HG02884 (cell line): Measurements from ENCODE around the gene ENTREP3.
A peak's percentile ranks its signal among the peaks of the same experiment; 100 is the strongest.
"Not testable (repeated sequence)": the region's sequence is repeated elsewhere in the genome, so short reads cannot be mapped to it uniquely, and the experiment has no call there.

Source experiments
- ATAC-seq: cut with Tn5 transposase; IDR thresholded peaks from one replicate; pipeline ENCODE4 v1.9.1; 2021; ENCODE audit warnings: mild to moderate bottlenecking, moderate library complexity; ENCODE audit not compliant: unreplicated experiment

ENTREP3 gene

GRCh38 chr1:155251566-155251965, 3.7 kb downstream of the ENTREP3 start:
- ATAC-seq: no peak

- peak; percentile 73 for ATAC-seq
Measured at GRCh38 chr1:155250633-155251449, 4.4 kb downstream of the ENTREP3 start.

- ATAC-seq: peak; percentile 21
Measured at GRCh38 chr1:155250246-155250632, 5.0 kb downstream of the ENTREP3 start.

- ATAC-seq: no peak
Measured at GRCh38 chr1:155247667-155248553, 7.4 kb downstream of the ENTREP3 start.

- not testable (repeated sequence) for ATAC-seq
Measured at GRCh38 chr1:155246796-155247195, 8.5 kb downstream of the ENTREP3 start.

- ATAC-seq: no peak
Measured at GRCh38 chr1:155245163-155245524, 10.1 kb downstream of the ENTREP3 start.

GRCh38 chr1:155244368-155245162, 10.7 kb downstream of the ENTREP3 start:
- peak; percentile 87 for ATAC-seq

GRCh38 chr1:155242805-155243358, 12.4 kb downstream of the ENTREP3 start:
- ATAC-seq: no peak

- no peak for ATAC-seq
Measured at GRCh38 chr1:155241841-155242264, 13.4 kb downstream of the ENTREP3 start.

- no peak for ATAC-seq
Measured at GRCh38 chr1:155241069-155241679, 14.1 kb downstream of the ENTREP3 start.

GRCh38 chr1:155236451-155236850, 18.8 kb downstream of the ENTREP3 start:
- ATAC-seq: no peak

- not testable (repeated sequence) for ATAC-seq
Measured at GRCh38 chr1:155235375-155235774, 19.9 kb downstream of the ENTREP3 start.

- not testable (repeated sequence) for ATAC-seq
Measured at GRCh38 chr1:155233502-155233901, 21.8 kb downstream of the ENTREP3 start.

GRCh38 chr1:155232001-155232978, 23.0 kb downstream of the ENTREP3 start:
- ATAC-seq: not testable (repeated sequence)

GRCh38 chr1:155231302-155231701, 24.0 kb downstream of the ENTREP3 start:
- ATAC-seq: not testable (repeated sequence)

GRCh38 chr1:155228096-155228427, 27.2 kb downstream of the ENTREP3 start:
- no peak for ATAC-seq

- ATAC-seq: peak; percentile 89
Measured at GRCh38 chr1:155227261-155228095, 27.8 kb downstream of the ENTREP3 start.

GRCh38 chr1:155226910-155227260, 28.4 kb downstream of the ENTREP3 start:
- no peak for ATAC-seq
